Retinal pigment epithelial cell (primary cell): ENCODE measurements around the gene EPM2A.

Source experiments
- DNase-seq: peaks from one replicate; pipeline ENCODE4 v3.0.0-alpha.2; 2010; ENCODE audit warnings: low read depth
- H3K4me3 ChIP-seq: 2 replicates; pipeline ENCODE4 v1.5.1; 2011; ENCODE audit warnings: mild to moderate bottlenecking, low read length, control low read depth, moderate library complexity
- CTCF ChIP-seq: conservative IDR thresholded peaks from 2 replicates; pipeline ENCODE4 v1.5.1; 2011; ENCODE audit warnings: low read depth, low read length, control low read depth, inconsistent platforms

EPM2A gene

GRCh38 chr6:145632971-145633370 is 102.3 kb downstream of the EPM2A start:
- no peak for TF ChIP-seq CTCF
- no peak for DNase-seq
- no peak overlapping the region for H3K4me3 ChIP-seq

- no peak for DNase-seq
- TF ChIP-seq CTCF: no peak
- no peak overlapping the region for H3K4me3 ChIP-seq
Measured at GRCh38 chr6:145631374-145631773, 103.9 kb downstream of the EPM2A start.

- no peak for DNase-seq
- TF ChIP-seq CTCF: no peak
- H3K4me3 ChIP-seq: no peak overlapping the region
Measured at GRCh38 chr6:145630598-145630997, 104.7 kb downstream of the EPM2A start.

GRCh38 chr6:145629478-145629877 is 105.8 kb downstream of the EPM2A start:
- no peak for TF ChIP-seq CTCF
- no peak overlapping the region for H3K4me3 ChIP-seq
- no peak for DNase-seq

DNA sequence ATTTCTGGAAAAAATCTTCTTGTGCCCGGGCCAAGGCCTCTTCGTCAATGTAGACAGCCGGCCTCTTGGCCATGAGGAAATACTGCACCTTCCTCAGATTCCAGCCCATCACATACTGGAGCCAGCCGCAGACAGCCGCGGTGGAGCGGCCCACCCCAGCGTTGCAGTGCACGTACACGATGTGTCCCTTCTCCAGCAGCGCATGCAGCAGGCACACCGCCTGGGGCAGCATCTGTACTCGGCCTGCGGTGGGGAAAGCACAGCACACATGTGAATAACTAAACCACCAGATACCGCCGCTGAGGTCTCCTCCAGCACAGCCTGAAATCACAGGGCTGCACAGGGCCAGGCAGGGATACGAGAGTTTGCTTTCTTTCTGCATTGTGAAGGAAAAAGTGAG is 107.9 kb downstream of the EPM2A start:
- no peak for TF ChIP-seq CTCF

DNA sequence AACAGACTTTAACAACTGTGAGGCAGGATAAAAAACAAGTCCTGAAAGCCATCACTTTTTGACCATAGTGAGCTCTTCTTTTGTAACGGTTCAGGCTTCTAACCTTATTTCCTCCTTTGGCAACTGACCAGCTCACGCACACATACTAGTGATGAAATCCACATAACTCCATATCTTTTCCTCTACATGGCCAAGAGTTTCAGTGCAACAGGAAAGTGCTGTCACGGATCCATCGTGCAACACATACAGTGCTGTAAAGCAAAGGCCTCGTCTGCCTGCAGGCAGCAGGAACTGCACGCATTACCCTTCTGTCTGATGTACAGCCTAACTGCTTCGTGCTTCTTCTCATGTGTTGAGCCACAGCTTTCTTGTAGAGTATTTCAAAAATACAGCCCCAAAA is 108.5 kb downstream of the EPM2A start:
- DNase-seq: no peak
- no peak for TF ChIP-seq CTCF
- H3K4me3 ChIP-seq: no peak overlapping the region

More for the DNA sequence above, 107.9 kb downstream of the EPM2A start:
- no peak overlapping the region for H3K4me3 ChIP-seq
- no peak for DNase-seq

- DNase-seq: no peak
- no peak for TF ChIP-seq CTCF
- H3K4me3 ChIP-seq: no peak overlapping the region
Measured at GRCh38 chr6:145623231-145623630, 112.1 kb downstream of the EPM2A start.
